NCI-H748 treated with DMSO at 0.1 percent for 48 hours (cell line): Measurements from ENCODE around the gene ARID1A.
"Not testable (repeated sequence)": the region's sequence is repeated elsewhere in the genome, so short reads cannot be mapped to it uniquely, and the experiment has no call there.

Experiments used
- DNase-seq: peaks from one replicate; lab custom pipeline; 2025; lab: John Stamatoyannopoulos, UW

Gene ARID1A

DNA sequence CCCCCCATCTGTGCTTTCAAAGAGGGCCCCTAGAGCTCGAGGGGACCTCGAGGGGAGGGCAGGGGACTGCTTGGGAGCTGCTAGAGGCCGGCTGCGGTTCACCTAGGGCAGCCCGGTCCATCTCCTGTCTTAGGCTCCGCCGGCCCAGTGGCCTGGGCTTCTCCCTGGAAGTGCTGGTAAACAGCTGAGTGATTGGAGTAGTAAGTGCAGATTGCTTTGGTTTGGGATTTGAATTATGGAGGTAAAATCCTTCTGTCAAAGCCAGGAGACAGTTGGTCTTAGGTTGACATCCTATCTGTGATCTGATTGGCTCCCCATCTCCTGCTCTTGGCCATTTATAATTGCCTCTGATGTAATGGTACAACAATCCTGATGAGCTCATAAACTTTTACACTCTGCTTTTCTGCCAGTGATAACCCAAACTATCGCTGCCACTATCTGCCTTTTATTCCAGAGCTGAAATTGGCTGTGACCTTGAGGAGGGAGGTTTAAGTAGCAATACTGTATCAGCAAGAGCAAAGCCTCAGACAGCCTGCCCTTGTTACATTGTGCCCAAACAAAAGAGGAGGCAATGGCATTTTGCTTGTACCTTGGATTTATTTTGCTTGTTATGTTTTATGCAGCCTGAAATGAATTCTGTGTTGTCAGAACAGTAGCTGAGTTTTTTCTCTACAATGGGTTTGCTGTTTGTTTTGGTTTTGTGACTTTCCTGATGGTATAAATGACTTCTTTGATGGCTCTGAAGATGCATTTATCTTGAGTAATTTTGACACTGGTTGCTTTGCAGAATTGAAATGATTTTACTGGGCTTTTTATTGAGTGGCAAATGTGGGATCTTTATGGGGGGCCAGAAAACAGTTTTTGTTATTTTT lies 2.4 kb downstream of the ARID1A start:
- peak; percentile 78 for DNase-seq

- no peak for DNase-seq
These were observed 4.9 kb downstream of the ARID1A start for GRCh38 chr1:26700711-26701110.

DNA sequence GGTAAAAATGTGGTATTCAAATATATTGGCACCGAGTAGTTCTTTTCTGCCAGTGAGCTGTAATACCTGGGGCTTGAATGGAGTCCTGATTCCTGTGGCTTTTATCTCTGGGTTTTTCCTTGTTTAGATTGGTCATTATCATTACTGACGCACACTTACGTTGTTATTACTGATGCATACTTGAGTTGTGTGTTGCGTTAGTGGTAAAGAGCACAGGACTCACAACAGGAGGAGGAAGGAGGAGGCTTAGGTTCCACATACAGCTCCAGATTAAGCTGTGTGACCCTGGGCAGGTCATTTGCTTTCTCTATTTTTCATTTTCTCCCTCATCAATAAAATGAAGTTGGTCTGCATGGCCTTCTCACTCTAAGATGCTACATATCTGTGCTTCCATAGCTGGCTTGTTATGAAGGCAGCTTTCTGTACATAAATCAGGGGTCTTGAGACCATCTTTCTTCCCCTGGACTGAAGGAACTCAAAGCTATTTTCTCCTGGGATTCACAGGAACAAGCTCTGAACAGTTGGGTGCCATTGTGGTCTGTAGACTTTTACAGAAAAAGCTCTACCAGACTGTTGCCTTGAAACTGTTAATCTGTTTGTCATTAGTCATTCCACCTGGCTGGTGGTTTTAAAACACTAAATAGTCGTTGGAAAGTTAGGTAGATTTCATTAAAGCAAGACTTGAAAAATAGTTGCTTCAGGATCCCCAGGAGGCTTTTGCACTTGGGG lies 5.6 kb downstream of the ARID1A start:
- no peak for DNase-seq

- DNase-seq: no peak
These were observed 6.3 kb downstream of the ARID1A start for GRCh38 chr1:26701995-26702679.

- no peak for DNase-seq
These were observed 6.8 kb downstream of the ARID1A start for GRCh38 chr1:26702680-26703038.

- no peak for DNase-seq
These were observed 7.7 kb downstream of the ARID1A start for GRCh38 chr1:26703478-26703877.

DNA sequence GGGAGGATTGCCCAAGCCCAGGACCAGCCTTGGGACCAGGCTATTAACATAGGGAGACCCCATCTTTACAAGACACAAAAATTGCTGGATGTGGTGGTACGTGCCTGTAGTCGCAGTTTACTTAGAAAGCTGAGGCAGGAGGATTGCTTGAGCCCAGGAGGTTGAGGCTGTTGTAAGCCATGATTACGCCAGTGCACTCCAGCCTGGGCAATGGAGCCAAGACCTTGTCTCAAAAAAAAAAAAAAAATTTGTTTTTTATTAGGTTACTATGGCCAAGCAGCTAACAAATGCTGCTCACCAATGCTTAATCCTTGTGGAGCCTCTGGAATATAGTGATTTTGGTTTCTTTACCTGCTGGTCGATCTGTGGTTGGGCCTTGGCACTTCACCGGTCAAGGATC lies 8.8 kb downstream of the ARID1A start:
- DNase-seq: no peak

DNA sequence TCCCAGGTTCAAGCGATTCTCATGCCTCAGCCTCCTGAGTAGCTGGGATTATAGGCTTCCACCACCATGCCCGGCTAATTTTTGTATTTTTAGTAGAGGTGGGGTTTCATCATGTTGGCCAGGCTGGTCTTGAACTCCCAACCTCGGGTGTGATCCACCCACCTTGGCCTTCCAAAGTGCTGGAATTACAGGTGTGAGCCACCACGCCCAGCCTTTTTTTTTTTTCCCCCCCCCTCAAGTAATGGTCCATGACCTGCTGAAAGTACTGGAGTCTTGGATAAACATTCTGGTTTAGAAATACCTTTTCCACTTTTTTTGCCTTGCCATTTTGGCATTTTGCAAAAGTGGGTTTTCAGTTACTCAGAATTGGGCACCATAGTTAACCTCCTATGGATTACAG lies 9.4 kb downstream of the ARID1A start:
- DNase-seq: not testable (repeated sequence)

GRCh38 chr1:26705788-26706311 lies 10.0 kb downstream of the ARID1A start:
- no peak for DNase-seq

DNA sequence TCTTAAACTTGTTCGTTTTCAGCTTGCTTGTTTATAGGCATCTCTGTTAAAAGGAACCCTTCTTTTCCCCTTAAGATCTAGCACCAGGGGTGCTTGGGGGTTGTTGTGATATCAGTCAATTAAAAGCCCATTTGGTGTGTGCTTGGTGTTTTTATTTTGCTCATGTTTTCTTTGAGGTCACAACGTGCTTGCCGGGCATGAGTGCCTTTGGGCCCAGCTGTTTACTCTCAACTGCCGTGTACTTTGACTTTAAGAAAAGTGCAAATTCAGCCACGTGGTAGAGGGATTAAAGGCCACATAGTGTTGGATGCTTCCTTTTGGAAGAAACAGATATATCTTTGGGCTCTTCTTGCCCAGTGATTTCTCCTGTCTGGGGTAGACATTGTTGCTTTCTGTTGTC lies 10.5 kb downstream of the ARID1A start:
- no peak for DNase-seq

GRCh38 chr1:26710811-26711210 lies 15.0 kb downstream of the ARID1A start:
- no peak for DNase-seq

DNA sequence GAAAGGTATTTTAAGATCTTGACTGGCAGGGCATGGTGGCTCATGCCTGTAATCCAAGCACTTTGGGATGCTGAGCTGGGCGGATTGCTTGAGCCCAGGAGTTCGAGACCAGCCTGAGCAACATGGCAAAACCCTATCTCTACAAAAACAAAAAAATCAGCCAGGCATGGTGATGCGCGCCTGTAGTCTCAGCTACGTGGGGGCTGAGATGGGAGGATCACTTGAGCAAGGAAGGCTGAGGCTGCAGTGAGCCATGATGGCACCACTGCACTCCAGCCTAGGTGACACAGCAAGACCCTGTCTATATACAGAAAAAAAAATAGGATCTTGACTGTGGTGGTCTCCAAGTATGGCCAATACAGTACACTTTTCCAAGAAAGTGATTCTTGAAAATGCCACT lies 16.0 kb downstream of the ARID1A start:
- DNase-seq: no peak

DNA sequence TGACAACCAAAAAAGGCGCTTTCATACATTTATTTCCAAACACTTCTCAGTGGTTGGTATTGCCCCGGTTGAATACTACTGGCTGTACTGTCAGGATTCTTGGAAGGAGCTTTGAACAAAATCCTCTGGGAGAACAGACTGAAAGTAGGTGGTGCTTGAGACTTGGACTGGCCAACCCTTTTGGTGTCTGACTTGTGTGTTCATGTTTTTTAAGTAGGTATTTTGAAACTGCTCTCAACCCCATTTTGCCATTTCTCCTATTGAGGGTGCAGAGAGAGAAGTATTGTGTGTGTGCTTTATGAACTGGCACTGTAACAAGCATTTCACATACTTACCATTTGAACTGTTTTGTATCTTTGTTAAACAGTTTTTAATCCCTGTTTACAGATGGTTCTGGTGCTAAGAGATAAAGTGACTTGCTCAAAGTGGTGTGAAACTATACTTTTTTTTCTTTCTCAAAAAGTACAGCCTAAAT lies 21.2 kb downstream of the ARID1A start:
- DNase-seq: no peak

- no peak for DNase-seq
These were observed 23.4 kb downstream of the ARID1A start for GRCh38 chr1:26719205-26719604.

DNA sequence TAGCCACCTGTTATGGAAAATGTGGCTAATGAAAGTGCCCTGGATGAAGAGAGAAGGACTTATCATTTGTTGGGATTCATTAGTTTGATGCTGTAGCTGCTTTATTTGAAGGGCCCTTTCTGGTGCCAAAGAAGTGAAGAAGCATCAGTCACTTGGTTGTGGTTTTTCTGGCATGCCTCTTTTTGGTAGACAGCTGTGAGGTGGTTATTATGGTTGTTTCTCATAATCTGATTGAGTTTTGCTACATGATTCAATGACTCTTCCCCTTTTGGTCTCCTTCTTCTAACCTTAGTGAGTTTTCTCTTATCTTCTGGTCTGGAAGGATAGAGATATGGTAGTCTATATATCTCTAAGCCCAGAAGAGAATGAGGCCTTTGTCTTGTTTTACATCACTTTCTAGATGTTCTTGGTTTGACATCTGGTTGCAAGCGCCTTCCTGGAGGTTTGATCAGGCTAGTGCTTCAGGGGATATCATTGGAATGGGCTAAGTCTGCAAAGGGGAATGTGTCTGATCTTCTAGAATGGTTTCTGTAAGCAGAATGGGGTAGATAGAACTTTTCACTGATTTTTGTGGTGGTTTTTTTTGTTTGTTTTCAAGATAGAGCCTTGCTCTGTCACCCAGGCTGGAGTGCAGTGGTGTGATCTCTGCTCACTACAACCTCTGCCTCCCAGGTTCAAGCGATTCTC lies 26.0 kb downstream of the ARID1A start:
- DNase-seq: no peak

DNA sequence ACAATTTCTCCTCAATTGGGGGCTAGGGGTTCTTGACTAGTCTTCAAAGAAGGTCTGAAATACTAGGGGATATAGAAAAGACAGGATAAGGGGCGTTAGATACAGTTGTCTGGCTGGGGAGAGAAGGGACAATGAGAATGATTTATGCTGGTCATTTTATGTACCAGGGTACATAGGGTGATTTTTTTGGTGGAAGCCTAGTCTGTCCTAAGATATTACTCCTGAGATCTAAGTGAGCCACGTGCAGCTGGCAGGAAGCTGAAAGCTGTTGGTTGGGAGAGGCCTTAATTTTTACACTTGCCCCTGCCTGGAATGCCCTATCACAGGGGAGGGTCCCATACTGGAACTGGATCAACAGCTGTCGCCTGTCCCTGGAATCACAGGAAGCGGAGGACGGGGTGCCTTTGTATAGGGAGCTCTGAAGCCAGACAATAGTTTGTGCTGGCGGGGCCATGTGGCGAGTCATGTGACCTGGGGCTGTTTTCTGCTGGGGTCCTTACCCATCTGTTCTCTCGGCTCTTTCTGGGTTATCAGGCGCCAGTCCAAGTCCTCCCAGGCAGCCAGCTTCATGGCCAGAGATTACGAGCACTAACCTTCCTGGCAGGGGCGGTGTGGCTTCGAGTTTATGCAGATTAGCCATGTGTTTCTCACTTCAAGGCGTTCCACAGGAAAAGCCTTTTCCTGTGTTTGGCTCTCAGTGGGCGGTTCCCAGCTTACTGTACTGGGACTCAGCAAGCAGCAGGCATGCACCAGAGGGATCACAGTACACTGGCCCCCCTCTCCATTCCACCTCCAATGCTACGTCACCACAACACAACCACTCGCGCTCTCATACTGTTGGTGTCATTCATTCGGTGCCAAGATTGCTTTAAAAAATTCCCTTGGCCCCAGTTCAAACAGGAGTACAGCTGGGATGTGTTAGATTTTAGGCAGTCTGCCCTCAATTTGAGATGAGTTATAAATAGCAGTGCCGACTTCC lies 27.5 kb downstream of the ARID1A start:
- DNase-seq: peak; percentile 31

- no peak for DNase-seq
These were observed 28.3 kb downstream of the ARID1A start for GRCh38 chr1:26724118-26724517.

- no peak for DNase-seq
These were observed 29.1 kb downstream of the ARID1A start for GRCh38 chr1:26724926-26725325.

GRCh38 chr1:26725904-26726303 lies 30.1 kb downstream of the ARID1A start:
- not testable (repeated sequence) for DNase-seq

DNA sequence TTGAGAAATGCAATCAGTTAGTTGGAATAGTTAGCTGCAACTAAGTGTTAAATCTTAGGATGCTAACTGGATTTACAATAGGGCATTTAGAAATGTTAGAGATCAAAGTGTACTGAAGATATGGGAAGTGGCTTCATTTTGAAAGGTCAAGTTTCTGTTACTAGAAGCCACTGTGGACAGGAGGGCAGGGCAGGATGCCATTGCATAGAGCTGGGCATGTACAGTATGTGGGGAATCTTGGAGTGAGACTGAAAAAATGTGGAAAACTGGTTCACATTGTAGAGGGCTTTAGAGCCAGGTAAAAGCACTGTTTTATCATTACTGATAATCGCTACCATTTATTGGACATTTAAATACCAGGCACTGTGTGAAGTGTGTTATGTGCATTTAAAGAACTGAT lies 31.0 kb downstream of the ARID1A start:
- DNase-seq: no peak

- no peak for DNase-seq
These were observed 31.7 kb downstream of the ARID1A start for GRCh38 chr1:26727476-26727875.
